Chondrocyte (in vitro differentiated cells): ENCODE data around the gene SPEM1. TPM values are rescaled to one million over a fixed set of nuclear protein-coding genes. Genes with fewer than 3 reads are reported as not detected.

Experiments used
- DNase-seq: peaks from one replicate; pipeline ENCODE4 v3.0.0; 2021; ENCODE audit warnings: mixed read lengths, low spot score
- H3K27ac Mint-ChIP-seq: one replicate; pipeline ENCODE4 v1.8.0; 2021; ENCODE audit warnings: mild to moderate bottlenecking, moderate library complexity, mixed read lengths; ENCODE audit not compliant: unreplicated experiment
- H3K27me3 Mint-ChIP-seq: 2 replicates; pipeline ENCODE4 v1.8.0; 2021; ENCODE audit warnings: low read depth, mixed read lengths
- H3K36me3 Mint-ChIP-seq: 2 replicates; pipeline ENCODE4 v1.8.0; 2021; ENCODE audit warnings: low read depth, mixed read lengths
- H3K4me1 Mint-ChIP-seq: 2 replicates; pipeline ENCODE4 v1.8.0; 2021; ENCODE audit warnings: low read depth, mild to moderate bottlenecking, mixed read lengths
- H3K4me3 Mint-ChIP-seq: one replicate; pipeline ENCODE4 v1.8.0; 2021; ENCODE audit warnings: mild to moderate bottlenecking, moderate library complexity, mixed read lengths; ENCODE audit not compliant: unreplicated experiment
- H3K9me3 Mint-ChIP-seq: 2 replicates; pipeline ENCODE4 v1.8.0; 2021; ENCODE audit warnings: low read depth, mixed read lengths
- total RNA-seq: library from RNA; stranded (reverse); gene quantifications from 3 replicates; pipeline ENCODE4 v1.2.1, GENCODE V29; 2021
- TF ChIP-seq, protein P1 (sequence below): fragments of 200-600 bp; sonication (generic); IDR thresholded peaks from 2 replicates; pipeline ENCODE4 v1.5.0; 2021; ENCODE audit warnings: antibody characterized with exemption, mild to moderate bottlenecking, moderate library complexity

Gene SPEM1
- total RNA-seq, 1 donor from 2014 or later, result not detected

DNA sequence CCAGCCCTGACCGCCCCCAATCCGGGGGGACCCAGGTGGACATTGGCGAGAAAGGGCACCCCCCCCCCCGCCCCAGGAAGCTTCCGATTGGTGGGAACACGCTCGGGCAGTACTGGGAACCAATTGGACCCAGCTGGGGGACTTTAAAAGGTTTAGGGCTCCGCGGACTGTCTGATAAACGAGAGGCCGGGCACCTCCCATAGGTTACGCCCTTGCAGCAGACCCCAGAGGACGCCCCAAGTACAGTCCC lies 16.5 kb upstream of the SPEM1 start:
- H3K4me3 Mint-ChIP-seq, result peak overlapping the region; percentile 80
- H3K36me3 Mint-ChIP-seq, result no peaks in the 10 kb centered on the region
- H3K27ac Mint-ChIP-seq, result peak overlapping the region; percentile 91
- no peak for DNase-seq
- no peaks in the 10 kb centered on the region for H3K27me3 Mint-ChIP-seq
- H3K4me1 Mint-ChIP-seq, result peaks cover 27% of the 10 kb centered on the region
- no peaks in the 10 kb centered on the region for H3K9me3 Mint-ChIP-seq
- TF ChIP-seq, protein P1, sequence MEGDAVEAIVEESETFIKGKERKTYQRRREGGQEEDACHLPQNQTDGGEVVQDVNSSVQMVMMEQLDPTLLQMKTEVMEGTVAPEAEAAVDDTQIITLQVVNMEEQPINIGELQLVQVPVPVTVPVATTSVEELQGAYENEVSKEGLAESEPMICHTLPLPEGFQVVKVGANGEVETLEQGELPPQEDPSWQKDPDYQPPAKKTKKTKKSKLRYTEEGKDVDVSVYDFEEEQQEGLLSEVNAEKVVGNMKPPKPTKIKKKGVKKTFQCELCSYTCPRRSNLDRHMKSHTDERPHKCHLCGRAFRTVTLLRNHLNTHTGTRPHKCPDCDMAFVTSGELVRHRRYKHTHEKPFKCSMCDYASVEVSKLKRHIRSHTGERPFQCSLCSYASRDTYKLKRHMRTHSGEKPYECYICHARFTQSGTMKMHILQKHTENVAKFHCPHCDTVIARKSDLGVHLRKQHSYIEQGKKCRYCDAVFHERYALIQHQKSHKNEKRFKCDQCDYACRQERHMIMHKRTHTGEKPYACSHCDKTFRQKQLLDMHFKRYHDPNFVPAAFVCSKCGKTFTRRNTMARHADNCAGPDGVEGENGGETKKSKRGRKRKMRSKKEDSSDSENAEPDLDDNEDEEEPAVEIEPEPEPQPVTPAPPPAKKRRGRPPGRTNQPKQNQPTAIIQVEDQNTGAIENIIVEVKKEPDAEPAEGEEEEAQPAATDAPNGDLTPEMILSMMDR, result no peak

DNA sequence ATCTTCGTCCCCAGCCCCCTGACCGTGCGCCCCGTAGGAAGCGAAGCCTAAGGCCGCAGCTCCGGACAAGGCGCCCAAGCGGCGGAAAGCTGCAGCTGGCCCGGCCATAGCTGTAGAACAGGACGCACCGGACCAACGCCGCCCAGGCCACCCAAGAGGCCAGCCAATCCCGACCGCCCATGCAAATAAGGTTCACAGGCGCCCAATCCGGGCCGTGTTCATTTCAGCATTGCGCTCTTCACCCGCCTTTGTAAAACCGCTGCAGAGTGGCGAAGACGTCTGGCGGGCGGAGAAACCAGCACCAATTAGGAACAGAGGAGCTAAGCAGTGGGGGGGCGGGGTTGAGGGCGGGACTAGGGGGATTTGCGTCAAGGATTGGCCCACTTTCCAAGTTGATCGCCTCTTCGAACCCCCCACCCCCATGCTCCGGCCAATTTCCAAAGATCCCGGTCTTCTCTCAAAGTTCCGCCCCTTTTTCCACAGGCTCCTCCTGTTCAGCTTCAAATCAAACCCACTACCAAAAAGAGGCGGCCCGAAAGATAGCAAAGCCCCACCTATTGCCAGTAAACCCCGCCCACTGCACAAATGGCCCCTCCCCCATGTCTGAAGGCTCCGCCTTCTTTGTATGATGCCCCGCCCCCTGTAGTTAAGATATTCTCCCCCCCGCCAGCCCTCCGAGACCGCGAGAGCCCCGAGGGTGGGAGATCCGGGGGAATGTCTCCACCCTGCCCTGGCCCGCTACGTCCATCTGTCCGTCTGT lies 16.0 kb upstream of the SPEM1 start, which contains the start of gene TMEM256:
Gene TMEM256 (minus strand): TSS at position 121 of the 760 bp plus-strand sequence. CDS start 13 bp downstream, at position 108.
- no peaks in the 10 kb centered on the region for H3K9me3 Mint-ChIP-seq
- no peaks in the 10 kb centered on the region for H3K27me3 Mint-ChIP-seq
- peaks cover 3% of the 10 kb centered on the region for H3K36me3 Mint-ChIP-seq
- peak within 1 kb of the TSS; percentile 91 for H3K27ac Mint-ChIP-seq
- peak within 1 kb of the TSS; percentile 85 for H3K4me3 Mint-ChIP-seq
- peaks cover 27% of the 10 kb centered on the region for H3K4me1 Mint-ChIP-seq
- TF ChIP-seq, protein P1, result peak; percentile 28
- peak; percentile 99 for DNase-seq

DNA sequence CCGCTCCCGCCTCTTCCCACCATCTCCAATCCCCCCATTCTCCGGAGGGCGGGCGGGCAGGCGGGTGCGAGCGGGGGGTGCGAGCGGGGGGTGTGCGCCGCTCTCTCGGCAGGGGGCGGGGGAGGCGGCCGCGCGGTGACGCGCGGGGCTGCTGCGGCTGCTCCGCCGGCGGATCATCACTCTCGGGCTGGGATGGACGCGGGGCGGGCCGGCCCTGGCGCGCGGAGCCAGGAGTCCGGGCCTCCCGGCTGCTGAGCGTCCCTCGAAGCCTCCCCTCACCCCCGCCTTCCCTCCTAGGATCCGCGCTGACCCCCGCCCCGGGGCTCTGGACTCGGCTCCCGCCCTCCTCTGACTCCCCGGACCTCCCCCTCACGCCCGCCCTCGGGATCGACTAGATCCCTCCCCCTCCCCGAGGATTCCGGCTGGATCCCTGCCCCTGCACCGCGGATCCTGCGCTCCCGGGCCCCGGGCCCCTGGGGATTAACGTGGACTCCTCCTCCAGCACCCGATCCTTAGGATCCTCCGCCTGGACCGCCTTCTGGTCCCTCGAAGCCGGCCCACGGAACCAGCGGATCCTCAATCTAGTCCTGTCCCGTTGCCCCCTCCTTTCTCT lies 15.3 kb upstream of the SPEM1 start:
- peaks cover 27% of the 10 kb centered on the region for H3K4me1 Mint-ChIP-seq
- H3K4me3 Mint-ChIP-seq, result peak overlapping the region; percentile 85
- no peaks in the 10 kb centered on the region for H3K9me3 Mint-ChIP-seq
- no peak for DNase-seq
- no peaks in the 10 kb centered on the region for H3K27me3 Mint-ChIP-seq
- H3K27ac Mint-ChIP-seq, result peak overlapping the region; percentile 89
- H3K36me3 Mint-ChIP-seq, result peaks cover 10% of the 10 kb centered on the region
- TF ChIP-seq, protein P1, result peak; percentile 2

DNA sequence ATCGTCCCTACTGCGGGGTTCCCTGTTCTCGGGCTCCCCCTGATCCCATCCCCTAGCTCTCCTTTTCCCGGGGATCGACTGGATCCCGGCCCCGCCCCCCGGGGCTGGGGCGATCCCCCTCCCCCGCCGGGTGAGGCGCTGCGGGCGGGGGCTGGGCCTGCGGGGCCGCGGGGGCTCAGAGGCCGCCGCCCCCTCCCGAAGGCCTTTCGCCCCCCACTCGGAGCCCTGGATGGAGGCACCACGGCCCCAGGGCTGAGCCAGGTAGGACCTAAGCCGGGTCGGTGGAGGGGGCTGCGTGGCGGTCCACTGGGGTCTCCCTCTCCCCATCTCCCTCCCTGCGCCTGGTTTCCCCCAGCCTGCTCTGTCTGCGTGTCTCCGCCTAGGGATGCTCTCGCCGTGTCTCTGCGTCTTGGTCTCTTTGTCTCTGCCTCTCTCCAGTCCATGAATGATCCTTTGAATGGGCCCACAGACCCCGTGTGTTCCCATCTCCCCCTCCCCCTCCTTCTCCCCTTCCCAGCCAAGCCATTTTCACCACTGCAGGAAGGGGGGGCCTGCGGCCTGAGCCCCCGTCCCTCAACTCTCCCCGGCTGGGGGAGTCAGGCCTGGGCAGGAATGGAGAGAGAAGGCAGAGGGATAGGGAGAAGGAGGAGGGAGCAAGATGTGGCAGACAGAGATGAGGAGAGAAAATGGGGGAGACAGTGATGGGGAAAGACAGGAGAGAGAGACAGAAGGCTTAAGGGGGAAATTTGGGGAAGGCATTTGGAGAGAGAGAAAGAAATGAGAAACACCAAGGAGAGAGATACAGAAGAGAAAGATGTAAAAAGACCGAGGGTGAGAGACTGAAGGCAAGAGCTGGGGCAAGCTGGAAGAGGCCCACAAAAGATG lies 14.5 kb upstream of the SPEM1 start:
- Mint-ChIP-seq H3K4me1 (peaks cover 27% of the 10 kb centered on the region), H3K9me3 (no peaks in the 10 kb centered on the region), H3K36me3 (peaks cover 16% of the 10 kb centered on the region), H3K27me3 (no peaks in the 10 kb centered on the region), H3K4me3 (peak overlapping the region; percentile 85), H3K27ac (peak overlapping the region; percentile 85)
- TF ChIP-seq, protein P1, result no peak
- no peak for DNase-seq

DNA sequence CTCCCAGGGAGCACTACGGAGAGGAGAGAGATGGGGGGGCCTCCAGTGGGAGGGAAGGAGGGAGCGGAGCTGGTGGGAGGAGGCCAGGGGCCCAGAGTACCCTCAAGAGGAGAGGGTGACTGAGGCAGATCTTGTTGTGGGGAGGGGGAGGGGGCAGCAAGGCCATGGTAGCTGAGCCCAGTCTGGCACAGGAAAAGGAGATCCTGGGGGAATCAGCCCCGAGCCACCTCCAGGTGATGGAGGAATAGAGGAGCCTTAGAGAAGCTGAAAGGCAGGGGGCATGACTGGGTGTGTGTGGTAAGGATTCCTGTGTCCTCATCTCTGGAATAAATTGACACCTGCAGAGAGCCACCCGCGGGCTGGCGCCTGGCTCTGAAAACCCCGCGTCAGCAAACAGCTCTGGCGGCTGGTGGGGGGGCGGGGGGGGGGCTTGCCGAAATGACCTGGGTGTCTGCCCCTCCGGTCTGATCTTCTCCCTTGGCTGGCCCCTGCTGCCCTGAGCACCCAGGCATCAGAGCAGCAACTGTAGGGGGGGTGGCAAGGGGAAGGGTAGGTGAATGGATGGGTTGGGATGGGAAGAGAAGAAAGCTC lies 13.8 kb upstream of the SPEM1 start:
- no peak for DNase-seq

More for the DNA sequence above, 13.8 kb upstream of the SPEM1 start:
- Mint-ChIP-seq H3K27me3 (no peaks in the 10 kb centered on the region), H3K27ac (no peak overlapping the region), H3K4me3 (peak overlapping the region; percentile 77), H3K4me1 (peaks cover 27% of the 10 kb centered on the region), H3K36me3 (peaks cover 19% of the 10 kb centered on the region), H3K9me3 (no peaks in the 10 kb centered on the region)
- TF ChIP-seq, protein P1, result no peak
